Measurements from ENCODE around the gene MTAP.

The MTAP gene

DNA sequence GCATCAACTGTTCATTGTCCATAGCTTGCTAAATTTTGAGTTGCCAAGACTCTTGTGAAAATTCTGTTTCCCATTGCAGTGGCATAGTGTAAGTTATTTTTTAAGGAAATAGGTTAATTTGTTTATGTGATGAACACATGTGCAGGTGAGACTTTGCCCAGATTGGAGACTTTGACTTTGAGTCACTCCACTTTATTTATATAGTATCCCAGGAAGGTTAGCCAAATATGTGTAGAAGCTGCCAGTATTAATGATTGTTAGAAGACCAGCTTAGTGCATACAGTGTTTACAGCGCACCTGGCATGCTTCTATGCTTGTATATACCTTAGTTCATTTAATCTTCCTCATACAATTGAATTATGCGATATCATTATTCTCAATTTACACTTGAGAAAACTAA is 51.0 kb downstream of the MTAP start:
- DNase-seq (ENCODE audit: low spot score), result no peak

DNA sequence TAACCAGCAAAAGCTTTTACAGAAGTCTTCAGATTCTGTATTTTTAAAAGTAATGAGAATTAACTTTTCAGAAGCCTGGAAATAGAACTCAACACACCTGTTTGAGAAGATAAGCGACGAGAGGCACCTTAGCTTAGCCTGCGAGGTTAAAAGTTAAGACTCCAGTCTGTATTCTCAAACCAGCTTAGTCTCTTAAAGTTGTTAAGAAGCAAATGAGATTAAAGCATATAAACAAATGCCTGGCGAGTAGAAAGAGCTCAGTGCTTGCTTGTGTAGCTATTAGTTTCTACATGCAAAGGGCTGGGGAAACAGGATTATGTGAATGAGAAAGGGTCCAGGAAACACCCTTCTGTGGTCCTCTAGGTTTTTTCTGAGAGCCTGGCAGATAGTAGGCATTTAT is 51.7 kb downstream of the MTAP start:
- DNase-seq (ENCODE audit: low spot score), result no peak

GRCh38 chr9:21854594-21854993 is 52.2 kb downstream of the MTAP start:
- DNase-seq (ENCODE audit: low spot score), result no peak

DNA sequence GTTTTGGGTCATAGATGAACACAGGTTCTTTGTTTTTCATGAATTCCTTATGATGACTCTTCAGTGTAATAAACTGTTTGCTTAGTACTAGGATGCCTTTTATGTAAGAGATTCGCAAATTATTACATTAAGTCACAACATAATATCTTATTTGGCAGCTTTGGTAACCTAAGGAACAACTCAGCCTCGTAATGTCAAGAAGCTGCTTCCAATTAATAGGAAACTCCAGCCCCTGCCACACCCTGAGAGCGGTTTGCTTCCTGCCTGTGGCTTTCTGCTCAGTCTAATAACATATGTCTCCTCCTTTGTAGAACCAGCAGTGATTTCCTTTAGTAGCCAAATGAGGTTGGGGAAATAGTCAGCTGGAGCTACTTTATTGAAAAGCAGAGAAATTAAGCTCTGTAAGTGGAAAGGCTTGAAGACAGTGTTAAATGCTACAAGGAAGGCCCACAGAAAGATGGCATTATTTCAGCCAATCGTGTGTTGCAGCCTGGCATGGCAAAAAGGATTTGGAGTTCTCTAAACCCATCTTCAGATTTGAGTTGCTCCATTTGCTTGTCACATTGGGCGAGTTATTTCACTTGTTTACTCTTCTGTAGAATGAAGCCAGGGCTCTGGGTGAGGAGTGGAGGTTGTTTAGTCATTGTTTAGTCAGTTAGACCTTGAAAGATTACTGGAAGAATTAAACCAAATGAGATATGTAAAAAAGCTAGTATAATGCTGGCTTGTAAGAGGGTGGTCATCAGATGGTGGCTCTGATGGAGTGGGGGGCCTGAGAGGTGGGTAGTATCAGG is 54.1 kb downstream of the MTAP start:
- no peak for DNase-seq (ENCODE audit: low spot score)

- no peak for DNase-seq (ENCODE audit: low spot score)
Measured at GRCh38 chr9:21862871-21863270, 60.4 kb downstream of the MTAP start.

DNA sequence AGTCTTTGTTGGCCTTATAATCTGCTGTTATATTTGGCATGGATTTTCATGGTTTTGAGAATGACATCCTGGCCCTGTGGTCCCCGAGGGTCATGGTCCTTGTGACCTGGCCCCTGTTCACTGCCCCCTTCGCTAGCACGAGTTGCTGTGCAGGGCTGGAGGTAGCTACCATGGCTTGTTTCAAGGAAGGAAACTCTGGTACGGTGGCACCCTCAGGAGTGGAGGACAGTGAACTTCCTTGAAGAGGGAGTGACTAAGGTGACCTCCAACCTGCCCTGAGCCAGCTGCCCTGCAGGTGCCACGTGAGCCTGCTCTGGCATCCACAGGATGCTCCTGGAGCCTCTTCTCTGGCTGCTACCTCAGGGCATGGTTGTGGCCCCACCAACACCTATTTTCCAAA is 62.1 kb downstream of the MTAP start:
- no peak for DNase-seq (ENCODE audit: low spot score)

GRCh38 chr9:21866302-21866701 is 63.9 kb downstream of the MTAP start:
- DNase-seq (ENCODE audit: low spot score), result no peak

- DNase-seq (ENCODE audit: low spot score), result no peak
Measured at GRCh38 chr9:21871256-21871975, 69.0 kb downstream of the MTAP start.

- DNase-seq (ENCODE audit: low spot score), result no peak
Measured at GRCh38 chr9:21872696-21873095, 70.3 kb downstream of the MTAP start.

- no peak for DNase-seq (ENCODE audit: low spot score)
Measured at GRCh38 chr9:21873540-21874221, 71.2 kb downstream of the MTAP start.

DNA sequence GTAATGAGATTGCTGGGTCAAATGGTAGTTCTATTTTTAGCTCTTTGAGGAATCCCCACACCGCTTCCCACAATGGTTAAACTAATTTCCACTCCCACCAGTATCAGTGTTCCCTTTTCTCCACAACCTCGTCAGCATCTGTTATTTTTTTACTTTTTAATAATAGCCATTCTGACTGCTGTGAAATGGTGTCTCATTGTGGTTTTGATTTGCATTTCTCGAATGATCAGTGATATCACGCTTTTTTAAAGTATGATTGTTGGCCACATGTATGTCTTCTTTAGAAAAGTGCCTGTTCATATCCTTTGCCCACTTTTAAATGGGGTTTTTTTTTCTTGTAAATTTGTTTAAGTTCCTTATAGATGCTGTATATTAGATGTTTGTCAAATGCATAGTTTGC is 73.5 kb downstream of the MTAP start:
- no peak for DNase-seq (ENCODE audit: low spot score)

DNA sequence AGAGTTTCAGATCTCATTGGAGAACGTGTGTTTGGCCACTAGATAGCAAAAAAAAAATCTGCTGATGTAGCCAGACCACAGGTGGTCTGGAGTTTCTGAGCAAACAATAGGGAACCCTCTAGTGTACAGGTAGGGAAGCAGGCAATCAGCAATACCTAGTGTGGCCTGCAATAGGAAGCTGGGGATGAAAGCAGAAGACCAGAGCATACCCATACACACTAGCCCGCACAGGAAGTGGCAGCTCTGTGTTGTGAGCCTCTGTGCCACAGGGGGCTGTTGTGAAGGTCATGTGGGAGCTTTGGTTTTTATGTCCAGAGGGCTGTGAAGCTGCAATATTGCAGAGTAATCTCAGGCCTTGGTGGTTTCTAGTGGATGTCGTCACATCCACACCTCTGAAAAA is 81.2 kb downstream of the MTAP start:
- peak; percentile 13 for DNase-seq (ENCODE audit: low spot score)

DNA sequence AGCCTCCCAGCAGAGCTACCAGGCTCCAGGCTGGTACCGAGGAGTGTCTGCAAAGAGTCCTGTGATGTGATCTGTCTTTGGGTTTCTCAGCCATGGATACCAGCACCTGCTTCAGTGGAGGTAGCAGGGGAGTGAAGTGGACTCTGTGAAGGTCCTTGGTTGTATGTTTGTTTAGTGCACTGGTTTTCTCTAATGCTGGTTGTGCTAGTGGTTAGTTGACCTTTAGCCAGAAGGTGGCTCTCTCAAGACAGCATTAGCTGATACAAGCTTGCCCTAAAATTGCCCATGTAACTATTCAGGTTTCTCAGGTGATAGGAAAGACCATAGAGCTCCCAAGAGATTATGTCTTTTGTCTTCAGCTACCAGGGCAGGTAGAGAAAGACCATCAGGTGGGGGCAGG is 87.2 kb downstream of the MTAP start:
- DNase-seq (ENCODE audit: low spot score), result no peak

GRCh38 chr9:21890696-21891095 is 88.3 kb downstream of the MTAP start:
- DNase-seq (ENCODE audit: low spot score), result no peak

DNA sequence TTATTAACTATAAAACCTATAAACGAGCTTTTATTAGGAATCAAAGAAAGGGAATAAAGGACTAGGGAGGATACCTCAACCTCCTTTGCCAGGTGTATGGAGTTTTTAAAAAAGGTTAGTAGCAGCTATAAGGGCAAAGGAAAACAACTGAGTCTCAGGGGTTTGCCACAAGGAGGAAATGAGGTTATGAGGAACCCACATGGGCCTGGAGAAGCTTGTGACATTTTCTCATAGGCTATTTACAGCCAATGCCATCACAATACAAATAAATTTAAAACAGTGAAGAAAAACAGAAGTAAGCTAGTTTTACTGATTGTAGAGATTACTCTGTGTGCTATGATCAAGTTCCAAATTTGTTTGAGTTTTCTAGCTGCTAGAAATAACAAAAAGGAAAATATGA is 99.1 kb downstream of the MTAP start:
- no peak for DNase-seq (ENCODE audit: low spot score)

GRCh38 chr9:21902136-21902535 is 99.7 kb downstream of the MTAP start:
- DNase-seq (ENCODE audit: low spot score), result no peak

GRCh38 chr9:21903380-21903965 is 101.0 kb downstream of the MTAP start:
- DNase-seq (ENCODE audit: low spot score), result no peak

DNA sequence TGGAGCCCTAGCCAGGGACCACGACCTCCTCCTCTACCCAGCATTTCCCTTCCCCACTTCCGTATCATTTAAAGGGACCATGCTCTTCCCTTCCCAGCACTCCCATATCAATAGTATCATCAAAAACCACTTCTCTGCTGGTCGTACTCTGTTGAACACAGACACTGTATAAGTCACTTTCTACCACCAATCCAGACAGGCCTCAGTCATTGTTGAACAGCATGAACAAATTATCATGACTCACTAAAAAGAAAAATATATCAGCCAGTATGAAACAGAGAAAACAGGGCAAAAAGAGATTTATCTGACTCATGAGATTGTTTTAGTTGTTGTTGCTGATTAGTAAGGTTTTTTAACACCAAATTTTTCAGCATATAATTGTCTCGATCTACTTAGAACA is 101.9 kb downstream of the MTAP start:
- no peak for DNase-seq (ENCODE audit: low spot score)

GRCh38 chr9:21904776-21905175 is 102.3 kb downstream of the MTAP start:
- no peak for DNase-seq (ENCODE audit: low spot score)

- no peak for DNase-seq (ENCODE audit: low spot score)
Measured at GRCh38 chr9:21906213-21906612, 103.8 kb downstream of the MTAP start.

DNA sequence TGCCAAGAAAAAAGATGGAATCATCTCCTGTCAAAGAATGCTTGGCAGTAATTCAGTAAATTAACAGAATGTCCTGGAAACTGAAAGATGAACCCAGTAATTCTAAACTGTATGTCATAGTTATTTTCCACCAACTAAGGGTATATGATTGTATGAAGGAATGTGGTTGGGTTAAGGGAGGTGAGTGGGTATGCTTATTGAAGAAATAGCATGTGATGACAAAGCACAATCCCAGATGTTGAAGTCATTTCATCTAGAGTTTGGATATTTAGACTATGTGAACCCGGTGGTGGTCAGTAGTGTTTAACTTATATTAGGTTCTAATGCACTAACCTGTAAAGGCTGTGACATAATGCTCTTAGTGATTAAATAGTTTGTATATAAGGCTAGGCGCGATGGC is 104.4 kb downstream of the MTAP start:
- DNase-seq (ENCODE audit: low spot score), result no peak

Measured in SW480 (cell line).